ENCODE data around the gene HSP90AA1. TPM values are rescaled to one million over a fixed set of nuclear protein-coding genes. Genes with fewer than 3 reads are reported as not detected.

HSP90AA1 gene
- total and polyA plus RNA-seq, 9 donors, result 197 to 502 (median 299) TPM

GRCh38 chr14:102090713-102091112 lies 3.9 kb upstream of the HSP90AA1 start:
- Histone ChIP-seq H3K4me1 (ENCODE audit: insufficient read depth) (peaks cover 7% of the 10 kb centered on the region), H3K36me3 (no peaks in the 10 kb centered on the region), H3K27me3 (no peaks in the 10 kb centered on the region), H3K9me3 (no peaks in the 10 kb centered on the region), H3K4me3 (no peak overlapping the region), H3K27ac (no peak overlapping the region)
- intact Hi-C loops (cut with DNase I), result loop anchor here (10.0 kb wide), 4 partner anchors 126 to 386 kb away; partner anchors contain the start of genes DYNC1H1 (in 1 of the 4) and ZNF839 (in 1 of the 4)
- DNase-seq, result no peak
- TF ChIP-seq CTCF (IDR thresholded peaks at IDR 0.05) (no peak), EP300 (IDR thresholded peaks at IDR 0.05) (no peak), POLR2A (IDR thresholded peaks at IDR 0.05) (no peak)
- WGBS, 3 donors, result 58 to 75% (median 61%) methylated on average over 3 of the region's 3 CpGs

DNA sequence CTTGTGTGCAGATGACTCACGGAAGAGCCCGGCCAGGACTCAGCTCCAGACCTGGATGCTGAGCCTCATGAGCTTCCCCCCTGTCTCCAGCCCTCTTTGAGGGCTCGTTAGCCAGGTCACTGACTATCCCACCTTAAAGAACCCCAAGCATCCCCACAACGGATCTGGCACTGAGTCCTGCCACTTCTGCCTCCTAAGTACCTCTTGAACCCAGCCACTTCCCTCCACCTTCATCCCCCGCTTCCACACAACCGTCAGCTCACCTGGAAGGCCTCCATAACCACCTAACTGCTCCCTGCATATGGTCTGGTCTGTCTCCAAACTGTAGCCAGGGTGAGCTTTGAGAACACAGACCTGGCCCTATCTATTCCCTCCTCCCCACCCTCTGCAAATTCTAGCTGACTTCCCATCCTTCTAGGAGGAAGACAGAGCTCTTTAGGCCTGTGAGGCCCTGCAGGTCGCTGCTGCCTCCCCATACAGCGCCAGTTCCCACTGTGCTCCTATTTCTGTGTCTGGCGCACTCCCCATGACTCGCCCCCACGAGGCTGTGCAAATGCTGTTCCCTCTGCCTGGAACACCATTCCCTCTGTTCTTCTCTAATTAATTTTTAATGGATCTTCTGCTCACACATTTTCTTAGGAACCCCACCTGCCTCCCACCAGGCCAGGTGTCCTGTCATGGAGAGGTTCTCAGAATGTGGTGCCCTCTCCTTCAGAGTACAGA lies 2.9 kb upstream of the HSP90AA1 start:
- Histone ChIP-seq H3K4me3 (no peak overlapping the region), H3K36me3 (no peaks in the 10 kb centered on the region), H3K9me3 (no peaks in the 10 kb centered on the region), H3K27ac (no peak overlapping the region), H3K27me3 (no peaks in the 10 kb centered on the region), H3K4me1 (ENCODE audit: insufficient read depth) (peaks cover 11% of the 10 kb centered on the region)
- no peak for DNase-seq
- WGBS, 3 donors, result 86 to 91% (median 88%) methylated on average over 11 of the region's 11 CpGs
- TF ChIP-seq CTCF (IDR thresholded peaks at IDR 0.05), result no peak
- no peak for TF ChIP-seq EP300 (IDR thresholded peaks at IDR 0.05)
- no peak for TF ChIP-seq POLR2A (IDR thresholded peaks at IDR 0.05)
- intact Hi-C loops (cut with DNase I), result loop anchor here (5.0 to 10.0 kb wide), 5 partner anchors 125 to 385 kb away; partner anchors contain the start of genes DYNC1H1 (in 2 of the 4) and ZNF839 (in 1 of the 4)

DNA sequence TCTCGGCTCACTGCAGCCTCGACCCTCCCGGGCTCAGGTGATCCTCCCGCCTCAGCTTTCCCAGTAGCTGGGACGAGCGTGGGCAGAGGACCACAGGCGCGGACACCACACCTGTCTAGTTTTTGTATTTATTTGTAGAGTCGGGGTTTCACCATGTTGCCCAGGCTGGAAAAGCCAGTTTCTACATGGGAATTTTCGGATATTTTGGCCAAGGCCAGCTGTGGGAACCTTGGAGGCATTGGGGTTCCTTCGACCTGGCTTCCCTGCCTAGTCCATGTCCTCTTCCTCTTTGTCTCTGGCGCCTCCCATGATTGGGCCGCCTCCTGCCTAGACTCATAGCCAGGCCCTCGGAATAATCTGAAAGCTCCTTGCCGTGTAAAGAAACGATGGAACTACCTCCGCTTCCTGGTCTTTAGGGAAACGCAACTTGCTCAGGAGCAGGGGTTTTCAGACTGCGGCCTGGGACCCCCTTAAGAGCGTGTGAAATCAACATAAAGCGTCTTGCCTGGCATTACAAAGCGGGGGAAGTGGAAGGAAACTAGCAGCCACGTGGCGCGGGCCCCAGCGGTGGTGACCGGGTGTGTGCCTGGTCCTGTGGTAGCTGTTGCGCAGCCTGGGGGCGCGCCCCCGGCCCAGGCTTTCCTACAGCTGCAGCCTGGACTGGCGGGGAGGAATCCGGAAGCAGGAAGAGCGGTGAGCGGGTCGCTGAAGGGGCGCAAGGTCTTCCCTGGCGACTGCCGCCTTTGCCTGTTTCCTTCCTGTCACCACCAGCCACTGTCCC lies 1.4 kb upstream of the HSP90AA1 start:
- peak; percentile 34 to 61 (median 53) for DNase-seq
- 18 to 28% (median 23%) methylated on average over 39 of the region's 39 CpGs for WGBS, 3 donors
- no peaks in the 10 kb centered on the region for H3K36me3 ChIP-seq
- peak overlapping the region; percentile 68 for H3K4me3 ChIP-seq
- H3K27ac ChIP-seq, result peak overlapping the region; percentile 99 to 100
- H3K4me1 ChIP-seq (ENCODE audit: insufficient read depth), result peaks cover 13% of the 10 kb centered on the region
- no peaks in the 10 kb centered on the region for H3K27me3 ChIP-seq
- no peak for TF ChIP-seq CTCF (IDR thresholded peaks at IDR 0.05)
- no peak for TF ChIP-seq POLR2A (IDR thresholded peaks at IDR 0.05)
- no peak for TF ChIP-seq EP300 (IDR thresholded peaks at IDR 0.05)
- no peaks in the 10 kb centered on the region for H3K9me3 ChIP-seq
- intact Hi-C loops (cut with DNase I), result loop anchor here in 2 of 4 donors (5.0 to 10.0 kb wide), 2 partner anchors 123 to 316 kb away; partner anchors contain the start of gene DYNC1H1 (in 1 of the 2)

GRCh38 chr14:102087762-102088011 lies 843 bp upstream of the HSP90AA1 start:
- WGBS, 3 donors, result 3 to 4% (median 3%) methylated on average over 11 of the region's 11 CpGs
- Histone ChIP-seq H3K36me3 (no peaks in the 10 kb centered on the region), H3K27ac (peak overlapping the region; percentile 99 to 100), H3K4me1 (ENCODE audit: insufficient read depth) (peaks cover 13% of the 10 kb centered on the region), H3K9me3 (no peaks in the 10 kb centered on the region), H3K4me3 (peak overlapping the region; percentile 68), H3K27me3 (no peaks in the 10 kb centered on the region)
- no peak for TF ChIP-seq CTCF (IDR thresholded peaks at IDR 0.05)
- TF ChIP-seq POLR2A (IDR thresholded peaks at IDR 0.05), result no peak
- TF ChIP-seq EP300 (IDR thresholded peaks at IDR 0.05), result no peak
- intact Hi-C loops (cut with DNase I), result loop anchor here in 2 of 4 donors (5.0 to 10.0 kb wide), 2 partner anchors 123 to 315 kb away; partner anchors contain the start of gene DYNC1H1 (in 1 of the 2)
- no peak for DNase-seq
